Upper lobe of right lung (tissue), 1 donor: Measurements from ENCODE around the gene CHST11. TPM values are rescaled to one million over a fixed set of nuclear protein-coding genes. Genes with fewer than 3 reads are reported as not detected.
"Not testable (repeated sequence)": the region's sequence is repeated elsewhere in the genome, so short reads cannot be mapped to it uniquely, and the experiment has no call there.

Source experiments
- ATAC-seq: fragments of 200-7000 bp; cut with Tn5 transposase; one replicate; pipeline ENCODE4 v1.9.1; 2020; ENCODE audit warnings: mild to moderate bottlenecking, moderate library complexity
- DNase-seq: peaks from one replicate; pipeline ENCODE4 v3.0.0-alpha.2; 2020
- H3K27ac ChIP-seq: fragments of 200-600 bp; one replicate; pipeline ENCODE4 v1.8.0; 2022
- H3K27me3 ChIP-seq: fragments of 200-600 bp; one replicate; pipeline ENCODE4 v1.8.0; 2022; ENCODE audit warnings: mild to moderate bottlenecking
- H3K36me3 ChIP-seq: fragments of 200-600 bp; one replicate; pipeline ENCODE4 v1.8.0; 2022
- H3K4me1 ChIP-seq: fragments of 200-600 bp; one replicate; pipeline ENCODE4 v1.8.0; 2022
- H3K4me3 ChIP-seq: fragments of 200-600 bp; one replicate; pipeline ENCODE4 v1.8.0; 2022; ENCODE audit warnings: mild to moderate bottlenecking
- H3K9me3 ChIP-seq: fragments of 200-600 bp; one replicate; pipeline ENCODE4 v1.8.0; 2022
- CTCF ChIP-seq: fragments of 200-600 bp; IDR thresholded peaks from one replicate; pipeline ENCODE4 v1.8.0; 2022; ENCODE audit warnings: antibody characterized with exemption
- intact Hi-C: fragments of 100-400 bp; cut with DNase I; formaldehyde crosslinking; loops from one replicate; pipeline ENCODE4 v1.11.0; 2022
- total RNA-seq: library from RNA; stranded (reverse); fragmentation: NEBNext Ultra II Directional; extraction: Animal tissue kit (Norgen Biotek cat#: 25700); gene quantifications from one replicate; pipeline ENCODE4 v1.2.1, GENCODE V29; 2021
- donor health status: DM: no; HTN: yes; CAD: no; lungs with severe emphysema.

Gene CHST11
- total RNA-seq, 1 donor from 2014 or later, result 56.6 TPM

- Histone ChIP-seq H3K9me3 (no peaks in the 10 kb centered on the region), H3K27me3 (no peaks in the 10 kb centered on the region), H3K27ac (no peak overlapping the region), H3K36me3 (no peaks in the 10 kb centered on the region), H3K4me1 (peaks cover 22% of the 10 kb centered on the region), H3K4me3 (no peak overlapping the region)
- DNase-seq, result no peak
- ATAC-seq, result no peak
- no peak for TF ChIP-seq CTCF
- intact Hi-C loops, result no loop called here
Observed at GRCh38 chr12:104611671-104612070, 154.9 kb downstream of the CHST11 start.

GRCh38 chr12:104613372-104613771 is 156.6 kb downstream of the CHST11 start:
- DNase-seq, ATAC-seq, H3K9me3 ChIP-seq, H3K27me3 ChIP-seq, H3K4me3 ChIP-seq, H3K36me3 ChIP-seq, intact Hi-C loops, H3K27ac ChIP-seq: not testable (repeated sequence)
- peaks cover 20% of the 10 kb centered on the region for H3K4me1 ChIP-seq

GRCh38 chr12:104615048-104615561 is 158.4 kb downstream of the CHST11 start:
- ATAC-seq (peak; percentile 70), DNase-seq (no peak)
- H3K27ac ChIP-seq, result peak overlapping the region; percentile 31

DNA sequence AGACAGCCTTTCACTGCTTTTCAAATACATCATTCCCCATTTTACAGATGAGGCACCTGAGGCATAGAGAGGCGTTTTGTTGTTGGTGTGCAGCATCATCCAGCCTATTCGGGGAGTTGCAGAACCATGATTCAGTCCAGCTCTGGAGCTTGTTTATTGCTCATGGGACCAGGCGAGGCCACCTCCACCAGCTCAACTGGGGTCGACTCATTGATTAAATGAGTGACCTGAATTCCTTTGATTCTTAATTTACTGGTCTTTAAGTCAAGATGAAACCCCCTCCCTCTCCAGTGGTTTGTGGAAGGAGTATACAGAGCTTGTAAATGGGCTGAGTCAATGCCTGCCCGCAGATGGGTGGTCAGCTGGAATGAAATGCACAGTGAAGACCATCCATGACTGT is 161.9 kb downstream of the CHST11 start:
- ATAC-seq, result no peak
- no peak for TF ChIP-seq CTCF
- intact Hi-C loops, result no loop called here
- Histone ChIP-seq H3K9me3 (no peaks in the 10 kb centered on the region), H3K27me3 (no peaks in the 10 kb centered on the region), H3K27ac (no peak overlapping the region), H3K36me3 (no peaks in the 10 kb centered on the region), H3K4me3 (no peak overlapping the region), H3K4me1 (peaks cover 15% of the 10 kb centered on the region)
- DNase-seq, result no peak

More at GRCh38 chr12:104615048-104615561, 158.4 kb downstream of the CHST11 start:
- intact Hi-C loops, result no loop called here
- TF ChIP-seq CTCF, result no peak
- Histone ChIP-seq H3K4me3 (no peak overlapping the region), H3K27me3 (no peaks in the 10 kb centered on the region), H3K9me3 (no peaks in the 10 kb centered on the region), H3K36me3 (no peaks in the 10 kb centered on the region), H3K4me1 (peaks cover 15% of the 10 kb centered on the region)

DNA sequence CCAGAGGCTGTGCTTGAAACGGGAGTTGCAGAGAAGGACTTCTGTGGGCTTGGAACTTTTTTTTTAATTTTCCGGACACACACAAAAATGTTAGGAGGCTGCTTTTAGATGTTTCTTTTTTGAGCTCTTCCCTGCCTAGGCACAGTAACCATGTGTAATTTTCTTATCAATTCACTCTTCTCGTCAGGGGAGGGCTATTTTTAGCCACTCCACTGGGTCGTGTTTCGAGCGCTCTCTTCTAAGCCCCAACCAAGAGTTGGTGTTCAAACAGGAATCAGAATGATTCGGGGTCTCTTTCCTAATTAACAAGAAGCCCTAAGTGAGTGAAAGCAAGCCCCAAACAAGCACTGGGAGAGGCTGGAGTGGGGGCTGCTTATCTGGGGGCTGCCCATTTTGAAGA is 162.6 kb downstream of the CHST11 start:
- no peak overlapping the region for H3K27ac ChIP-seq
- H3K27me3 ChIP-seq, result no peaks in the 10 kb centered on the region
- H3K4me3 ChIP-seq, result no peak overlapping the region
- peaks cover 15% of the 10 kb centered on the region for H3K4me1 ChIP-seq
- ATAC-seq (no peak), DNase-seq (no peak)
- no peak for TF ChIP-seq CTCF
- intact Hi-C loops, result no loop called here
- no peaks in the 10 kb centered on the region for H3K36me3 ChIP-seq
- no peaks in the 10 kb centered on the region for H3K9me3 ChIP-seq

- ATAC-seq, result no peak
- TF ChIP-seq CTCF, result no peak
- no peaks in the 10 kb centered on the region for H3K27me3 ChIP-seq
- no peak overlapping the region for H3K27ac ChIP-seq
- intact Hi-C loops, result no loop called here
- DNase-seq, result no peak
- no peaks in the 10 kb centered on the region for H3K36me3 ChIP-seq
- peaks cover 5% of the 10 kb centered on the region for H3K4me1 ChIP-seq
- no peak overlapping the region for H3K4me3 ChIP-seq
- H3K9me3 ChIP-seq, result no peaks in the 10 kb centered on the region
Observed at GRCh38 chr12:104620837-104621531, 164.2 kb downstream of the CHST11 start.
